Panc1 (cell line): Measurements from ENCODE around the gene TANC1. TPM values are rescaled to one million over a fixed set of nuclear protein-coding genes. Genes with fewer than 3 reads are reported as not detected.

ENCODE experiments used
- ATAC-seq: fragments of 200-7000 bp; cut with Tn5 transposase; 2 replicates; pipeline ENCODE4 v1.9.1; 2020; ENCODE audit warnings: mild to moderate bottlenecking, moderate library complexity
- BruUV-seq: library from RNA; stranded (reverse); fragments of 400-500 nt; replicated peaks from 2 replicates; lab custom pipeline; 2021; lab: Mats Ljungman, UMichigan
- CTCF ChIA-PET: fragments of 300-600 bp; sonication (Branson Sonifier 250); formaldehyde crosslinking; loops from one replicate; lab custom pipeline; 2022; ENCODE audit warnings: antibody characterized with exemption; lab: Charles Lee
- POLR2A ChIA-PET: fragments of 300-600 bp; sonication (Branson Sonifier 250); formaldehyde crosslinking; loops from one replicate; lab custom pipeline; 2022; ENCODE audit warnings: antibody characterized with exemption; lab: Charles Lee
- DNase-seq: peaks from one replicate; pipeline ENCODE4 v3.0.0-alpha.2; 2010; ENCODE audit warnings: low read depth, low spot score
- H3K27ac ChIP-seq: 2 replicates; pipeline ENCODE4 v1.5.1; 2011; ENCODE audit warnings: mild to moderate bottlenecking, low read length, inconsistent platforms
- H3K27me3 ChIP-seq: fragments of 200-500 bp; sonication (Bioruptor generic); 2 replicates; pipeline ENCODE4 v1.6.0; 2014; ENCODE audit warnings: low read length, inconsistent platforms; ENCODE audit not compliant: control insufficient read depth, insufficient read depth
- H3K36me3 ChIP-seq: fragments of 200-500 bp; sonication (Bioruptor generic); 2 replicates; pipeline ENCODE4 v1.5.1; 2014; ENCODE audit warnings: inconsistent platforms, mild to moderate bottlenecking, low read length, moderate library complexity; ENCODE audit not compliant: control insufficient read depth, insufficient read depth
- H3K4me1 ChIP-seq: 2 replicates; pipeline ENCODE4 v1.5.1; 2011; ENCODE audit warnings: inconsistent platforms, mild to moderate bottlenecking, low read length, moderate library complexity; ENCODE audit not compliant: control insufficient read depth, insufficient read depth
- H3K4me3 ChIP-seq, 2 experiments: 2 replicates each; pipeline ENCODE4 v1.5.1; 2011 to 2012; ENCODE audit warnings: low read depth in 2 of 2, low read length in 2 of 2, mild to moderate bottlenecking in 2 of 2, inconsistent platforms in 1 of 2, moderate library complexity in 1 of 2
- H3K9me3 ChIP-seq: fragments of 200-500 bp; sonication (Bioruptor generic); 2 replicates; pipeline ENCODE4 v1.5.1; 2014; ENCODE audit warnings: low read depth, mild to moderate bottlenecking, inconsistent platforms, low read length, moderate library complexity; ENCODE audit not compliant: control insufficient read depth, insufficient read depth
- CTCF ChIP-seq: fragments of 450-650 bp; IDR thresholded peaks from 2 replicates; pipeline ENCODE4 v1.5.1; 2017; ENCODE audit warnings: mild to moderate bottlenecking
- POLR2AphosphoS5 ChIP-seq: IDR thresholded peaks from 2 replicates; pipeline ENCODE4 v1.6.1; 2012; ENCODE audit warnings: mild to moderate bottlenecking, low read depth, low read length, moderate library complexity
- REST ChIP-seq, 2 experiments: IDR thresholded peaks; 2 replicates each; pipeline ENCODE4 v1.6.1; 2011 to 2012; ENCODE audit warnings: low read depth in 2 of 2, control low read depth in 1 of 2, low read length in 1 of 2, mild to moderate bottlenecking in 1 of 2, moderate library complexity in 1 of 2; ENCODE audit not compliant: insufficient read depth in 1 of 2
- SIN3A ChIP-seq: IDR thresholded peaks from 2 replicates; pipeline ENCODE4 v1.6.1; 2012; ENCODE audit warnings: low read depth, mild to moderate bottlenecking, low read length, moderate library complexity, borderline replicate concordance; ENCODE audit not compliant: insufficient read depth
- TCF7L2 ChIP-seq: IDR thresholded peaks from 2 replicates; pipeline ENCODE4 v1.6.1; 2011; ENCODE audit warnings: mild to moderate bottlenecking, low read depth, low read length, inconsistent platforms
- in situ Hi-C: cut with HindIII; loops from 2 replicates; pipeline ENCODE4 v1.10.0; 2016; ENCODE audit warnings: low sequenced_read_pairs, low pct_unique_long_range_greater_than_20kb
- intact Hi-C: fragments of 100-400 bp; cut with micrococcal nuclease; formaldehyde crosslinking; loops from one replicate; pipeline ENCODE4 v1.10.0; 2022; ENCODE audit not compliant: unreplicated experiment
- total RNA-seq: library from RNA; stranded (reverse); gene quantifications from one replicate; pipeline ENCODE4 v1.2.1, GENCODE V29; 2021; ENCODE audit not compliant: unreplicated experiment

Gene TANC1
- total RNA-seq, 1 experiment from 2014 or later = 44.3 TPM

GRCh38 chr2:159193791-159194190 is 225.4 kb downstream of the TANC1 start:
- in situ Hi-C loops = no loop called here

GRCh38 chr2:159194241-159194640 is 225.8 kb downstream of the TANC1 start:
- TF ChIP-seq TCF7L2 (no peak), REST (IDR thresholded peaks at IDR 0.05; ENCODE audit: insufficient read depth in 1 of 2, low read depth in 2 of 2, low read length in 1 of 2) (no peak), SIN3A (no peak), POLR2AphosphoS5 (no peak), CTCF (no peak)
- ChIA-PET POLR2A (no interaction called here), CTCF (no interaction called here)
- in situ Hi-C loops (no loop called here), intact Hi-C loops (no loop called here)
- DNase-seq = no peak
- no peak for ATAC-seq
- H3K4me1 ChIP-seq = no peaks in the 10 kb centered on the region
- peaks cover 8% of the 10 kb centered on the region for H3K36me3 ChIP-seq
- no peak overlapping the region for H3K4me3 ChIP-seq
- no peaks in the 10 kb centered on the region for H3K9me3 ChIP-seq
- no TSS peak for BruUV-seq
- no peaks in the 10 kb centered on the region for H3K27me3 ChIP-seq
- H3K27ac ChIP-seq = no peak overlapping the region

More at GRCh38 chr2:159193791-159194190, 225.4 kb downstream of the TANC1 start:
- ChIA-PET CTCF (no interaction called here), POLR2A (no interaction called here)
- intact Hi-C loops = no loop called here
- no peak for TF ChIP-seq CTCF
- no peak for TF ChIP-seq REST (IDR thresholded peaks at IDR 0.05; ENCODE audit: insufficient read depth in 1 of 2, low read depth in 2 of 2, low read length in 1 of 2)
- TF ChIP-seq TCF7L2 = no peak
- TF ChIP-seq SIN3A = no peak
- no peak for TF ChIP-seq POLR2AphosphoS5
- no TSS peak for BruUV-seq
- H3K27me3 ChIP-seq = no peaks in the 10 kb centered on the region
- no peaks in the 10 kb centered on the region for H3K9me3 ChIP-seq
- no peaks in the 10 kb centered on the region for H3K4me1 ChIP-seq
- DNase-seq = no peak
- H3K27ac ChIP-seq = no peak overlapping the region
- peaks cover 7% of the 10 kb centered on the region for H3K36me3 ChIP-seq
- no peak for ATAC-seq
- H3K4me3 ChIP-seq = no peak overlapping the region
